ENCODE data around the gene CCDC83.

Gene CCDC83

DNA sequence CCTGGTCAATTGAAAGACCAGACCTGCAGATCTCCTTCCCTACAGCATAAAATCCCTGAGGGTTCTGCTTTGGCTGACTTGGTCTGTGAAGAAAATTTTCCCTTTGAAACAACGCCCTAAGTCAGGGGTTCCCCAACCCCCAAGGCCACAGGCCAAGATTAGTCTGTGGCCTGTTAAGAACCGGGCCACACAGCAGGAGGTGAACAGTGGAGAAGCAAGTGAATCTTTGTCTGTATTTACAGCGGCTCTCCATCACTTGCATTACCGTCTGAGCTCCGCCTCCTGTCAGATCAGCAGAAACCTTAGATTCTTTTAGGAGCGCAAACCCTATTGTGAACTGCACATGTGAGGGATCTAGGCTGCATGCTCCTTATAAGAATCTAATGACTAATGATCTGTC lies 38.2 kb downstream of the CCDC83 start:
- DNase-seq (ENCODE audit: low read depth): no peak
- TF ChIP-seq, protein P1, sequence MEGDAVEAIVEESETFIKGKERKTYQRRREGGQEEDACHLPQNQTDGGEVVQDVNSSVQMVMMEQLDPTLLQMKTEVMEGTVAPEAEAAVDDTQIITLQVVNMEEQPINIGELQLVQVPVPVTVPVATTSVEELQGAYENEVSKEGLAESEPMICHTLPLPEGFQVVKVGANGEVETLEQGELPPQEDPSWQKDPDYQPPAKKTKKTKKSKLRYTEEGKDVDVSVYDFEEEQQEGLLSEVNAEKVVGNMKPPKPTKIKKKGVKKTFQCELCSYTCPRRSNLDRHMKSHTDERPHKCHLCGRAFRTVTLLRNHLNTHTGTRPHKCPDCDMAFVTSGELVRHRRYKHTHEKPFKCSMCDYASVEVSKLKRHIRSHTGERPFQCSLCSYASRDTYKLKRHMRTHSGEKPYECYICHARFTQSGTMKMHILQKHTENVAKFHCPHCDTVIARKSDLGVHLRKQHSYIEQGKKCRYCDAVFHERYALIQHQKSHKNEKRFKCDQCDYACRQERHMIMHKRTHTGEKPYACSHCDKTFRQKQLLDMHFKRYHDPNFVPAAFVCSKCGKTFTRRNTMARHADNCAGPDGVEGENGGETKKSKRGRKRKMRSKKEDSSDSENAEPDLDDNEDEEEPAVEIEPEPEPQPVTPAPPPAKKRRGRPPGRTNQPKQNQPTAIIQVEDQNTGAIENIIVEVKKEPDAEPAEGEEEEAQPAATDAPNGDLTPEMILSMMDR (IDR thresholded peaks at IDR 0.05; ENCODE audit: control insufficient read depth, insufficient read depth, low read depth, low read length, missing control alignments): no peak
- no peak overlapping the region for H3K4me3 ChIP-seq (ENCODE audit: control insufficient read depth, low read depth, low read length)

GRCh38 chr11:85896876-85897275 lies 41.7 kb downstream of the CCDC83 start:
- H3K4me3 ChIP-seq (ENCODE audit: control insufficient read depth, low read depth, low read length): no peak overlapping the region
- TF ChIP-seq, protein P1 (IDR thresholded peaks at IDR 0.05; ENCODE audit: control insufficient read depth, insufficient read depth, low read depth, low read length, missing control alignments): no peak
- no peak for DNase-seq (ENCODE audit: low read depth)

GRCh38 chr11:85898456-85898855 lies 43.3 kb downstream of the CCDC83 start:
- TF ChIP-seq, protein P1 (IDR thresholded peaks at IDR 0.05; ENCODE audit: control insufficient read depth, insufficient read depth, low read depth, low read length, missing control alignments): no peak
- H3K4me3 ChIP-seq (ENCODE audit: control insufficient read depth, low read depth, low read length): no peak overlapping the region
- no peak for DNase-seq (ENCODE audit: low read depth)

- DNase-seq (ENCODE audit: low read depth): no peak
- H3K4me3 ChIP-seq (ENCODE audit: control insufficient read depth, low read depth, low read length): no peak overlapping the region
- TF ChIP-seq, protein P1 (IDR thresholded peaks at IDR 0.05; ENCODE audit: control insufficient read depth, insufficient read depth, low read depth, low read length, missing control alignments): no peak
Observed at GRCh38 chr11:85902353-85902752, 47.2 kb downstream of the CCDC83 start.

DNA sequence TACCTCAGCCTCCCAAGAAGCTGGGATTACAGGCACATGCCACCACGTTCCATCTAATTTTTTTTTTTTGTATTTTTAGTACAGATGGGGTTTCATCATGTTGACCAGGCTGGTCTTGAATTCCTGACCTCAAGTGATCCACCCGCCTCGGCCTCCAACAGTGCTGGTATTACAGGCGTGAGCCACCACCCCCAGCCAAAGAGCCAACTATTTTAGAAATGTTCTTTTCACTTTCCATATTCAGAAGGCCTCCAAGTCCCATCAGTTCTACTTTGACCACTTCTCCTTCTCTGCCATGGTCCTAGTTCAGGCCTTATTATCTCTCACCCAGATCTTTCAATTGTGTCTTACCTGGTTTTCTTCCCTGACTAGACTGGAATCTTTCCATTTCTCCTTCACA lies 48.2 kb downstream of the CCDC83 start:
- TF ChIP-seq, protein P1 (IDR thresholded peaks at IDR 0.05; ENCODE audit: control insufficient read depth, insufficient read depth, low read depth, low read length, missing control alignments): no peak
- no peak overlapping the region for H3K4me3 ChIP-seq (ENCODE audit: control insufficient read depth, low read depth, low read length)
- no peak for DNase-seq (ENCODE audit: low read depth)

DNA sequence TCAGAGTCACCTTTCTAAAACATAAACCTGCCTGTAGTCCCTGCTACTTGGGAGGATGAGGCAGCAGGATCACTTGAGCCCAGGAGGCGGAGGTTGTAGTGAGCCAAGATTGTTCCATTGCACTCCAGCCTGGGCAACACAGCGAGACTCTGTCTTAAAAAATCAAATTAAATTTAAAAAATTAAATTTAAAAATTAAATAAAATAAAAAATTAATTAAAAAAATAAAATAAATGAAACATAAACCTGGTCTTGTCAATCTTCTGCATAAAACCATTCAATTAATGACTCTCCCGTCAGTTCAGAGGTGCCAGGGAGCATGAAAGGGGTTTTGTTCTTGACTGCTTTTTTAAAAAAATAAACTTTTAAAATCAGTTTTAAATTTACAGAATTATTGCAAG lies 48.6 kb downstream of the CCDC83 start:
- DNase-seq (ENCODE audit: low read depth): no peak

More for the DNA sequence above, 48.6 kb downstream of the CCDC83 start:
- H3K4me3 ChIP-seq (ENCODE audit: control insufficient read depth, low read depth, low read length): no peak overlapping the region
- TF ChIP-seq, protein P1 (IDR thresholded peaks at IDR 0.05; ENCODE audit: control insufficient read depth, insufficient read depth, low read depth, low read length, missing control alignments): no peak
